Spinal cord (tissue), 10 donors: ENCODE measurements around the gene NTSR2. TPM values are rescaled to one million over a fixed set of nuclear protein-coding genes. Genes with fewer than 3 reads are reported as not detected.
A peak's percentile ranks its signal among the peaks of the same experiment; 100 is the strongest.

Experiments used
- DNase-seq, 6 donors: peaks; one replicate each; pipeline versions ENCODE4 v3.0.0 to v3.0.0-alpha.2; 2013 to 2015; ENCODE audit warnings: low spot score in 6 of 6, low read depth in 4 of 6
- H3K27ac ChIP-seq: one replicate; pipeline ENCODE4 v1.5.1; 2013; ENCODE audit warnings: low read depth, low read length, control low read depth
- H3K27me3 ChIP-seq: one replicate; pipeline ENCODE4 v1.6.1; 2013; ENCODE audit warnings: low read length; ENCODE audit not compliant: control insufficient read depth, insufficient read depth
- H3K36me3 ChIP-seq: one replicate; pipeline ENCODE4 v1.6.1; 2013; ENCODE audit warnings: low read length; ENCODE audit not compliant: control insufficient read depth, insufficient read depth
- H3K4me1 ChIP-seq: one replicate; pipeline ENCODE4 v1.6.1; 2013; ENCODE audit warnings: low read length; ENCODE audit not compliant: control insufficient read depth, insufficient read depth
- H3K4me3 ChIP-seq: one replicate; pipeline ENCODE4 v1.5.1; 2013; ENCODE audit warnings: low read depth, low read length, control low read depth
- H3K9me3 ChIP-seq: one replicate; pipeline ENCODE4 v1.6.1; 2013; ENCODE audit warnings: low read length; ENCODE audit not compliant: control insufficient read depth, insufficient read depth
- WGBS: methylation state at CpG from one replicate; pipeline ENCODE4 v1.1.5; 2013; ENCODE audit warnings: missing lambda C conversion rate; ENCODE audit not compliant: insufficient coverage; 5-methylcytosine and 5-hydroxymethylcytosine counted together
- polyA plus RNA-seq, 2 donors: library from polyadenylated mRNA; unstranded; fragments of 120-200 nt; gene quantifications; one replicate each; pipeline ENCODE4 v1.2.1, GENCODE V29; 2013; ENCODE audit not compliant: insufficient read length in 2 of 2
- total RNA-seq, 2 donors: library from RNA; depleted of rRNA in 1 of 2; stranded (reverse); fragments of 120-200 nt in 1 of 2; fragments of >200 nt in 1 of 2; gene quantifications; one replicate each; pipeline versions ENCODE4 v1.2.3 to v1.2.4, GENCODE V29; 2013 to 2014
- donor health status: healthy.

Gene NTSR2
- total and polyA plus RNA-seq, 4 donors = 0.55 to 3.5 (median 1.9) TPM

DNA sequence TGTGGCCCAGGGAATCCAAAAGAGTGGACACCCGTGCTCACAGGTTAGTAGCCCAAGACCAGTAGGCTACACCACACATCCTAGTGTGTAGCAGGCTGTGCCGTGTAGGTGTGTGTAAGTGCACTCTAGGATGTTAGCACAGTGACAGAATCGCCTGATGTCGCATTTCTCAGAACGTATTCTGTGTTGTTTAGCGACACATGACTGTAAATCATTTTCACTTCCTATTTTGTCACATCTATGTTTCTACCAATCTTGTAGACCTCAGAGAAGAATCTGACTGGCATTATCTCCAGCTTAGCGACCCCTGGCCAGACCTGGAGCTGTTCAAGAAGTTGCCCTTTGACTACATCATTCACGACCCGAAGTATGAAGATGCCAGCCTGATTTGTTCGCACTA, 45.1 kb downstream of the NTSR2 start:
- H3K9me3 ChIP-seq = no peaks in the 10 kb centered on the region
- H3K27me3 ChIP-seq = no peaks in the 10 kb centered on the region
- H3K27ac ChIP-seq = no peak overlapping the region
- H3K36me3 ChIP-seq = peaks cover 23% of the 10 kb centered on the region
- H3K4me1 ChIP-seq = peaks cover 14% of the 10 kb centered on the region
- H3K4me3 ChIP-seq = no peak overlapping the region
- no peak for DNase-seq
- 96% methylated on average over 8 of the region's 10 CpGs for WGBS

DNA sequence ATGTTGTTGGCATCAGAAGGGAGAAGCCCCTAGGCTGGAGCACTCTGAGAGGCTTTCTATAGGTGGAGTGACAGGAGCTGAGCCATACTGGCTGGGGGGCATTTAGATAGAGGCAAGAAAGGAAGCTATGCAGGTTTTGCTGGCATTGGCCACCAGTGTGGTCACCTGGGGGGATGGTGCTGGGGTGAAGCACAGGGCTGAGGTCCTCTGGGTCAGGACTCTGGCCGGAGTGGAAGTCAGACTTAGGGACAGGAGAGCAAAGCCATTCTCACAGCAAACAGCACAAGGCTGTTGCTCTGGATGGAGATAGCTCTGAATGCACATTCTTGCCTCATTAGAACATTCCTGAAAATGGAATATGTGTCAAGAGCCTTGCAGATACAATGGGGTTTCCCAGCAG, 47.4 kb downstream of the NTSR2 start:
- Histone ChIP-seq H3K4me1 (peaks cover 14% of the 10 kb centered on the region), H3K36me3 (peaks cover 20% of the 10 kb centered on the region), H3K9me3 (no peaks in the 10 kb centered on the region), H3K27me3 (no peaks in the 10 kb centered on the region), H3K4me3 (no peak overlapping the region), H3K27ac (no peak overlapping the region)
- DNase-seq = no peak
- no CpG with 5 or more reads among the region's 1 CpG for WGBS

DNA sequence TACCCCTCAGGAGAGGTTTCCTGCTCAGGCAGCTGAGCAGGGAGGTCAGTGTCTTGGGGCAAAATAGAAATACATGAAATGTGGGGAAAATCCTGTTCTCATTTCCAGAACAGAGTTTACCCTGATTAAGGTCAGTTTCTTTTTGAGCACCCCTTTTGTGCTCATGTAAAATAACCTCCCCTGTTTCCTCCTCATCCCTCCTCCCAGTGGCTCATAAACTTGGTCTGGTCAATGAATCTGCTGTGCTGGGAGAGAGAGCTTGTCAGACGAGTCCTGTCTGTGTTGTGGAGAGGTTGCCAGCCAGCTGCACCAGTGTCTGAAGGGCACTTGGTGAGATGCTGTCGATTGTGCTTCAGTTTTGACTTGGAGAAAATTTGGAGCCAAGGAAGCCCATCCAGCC, 48.6 kb downstream of the NTSR2 start:
- H3K36me3 ChIP-seq = peaks cover 24% of the 10 kb centered on the region
- H3K27ac ChIP-seq = no peak overlapping the region
- H3K9me3 ChIP-seq = no peaks in the 10 kb centered on the region
- 57% methylated on average over 2 of the region's 2 CpGs for WGBS
- H3K4me1 ChIP-seq = peaks cover 14% of the 10 kb centered on the region
- peak; percentile 1 to 63 (median 26) for DNase-seq
- H3K27me3 ChIP-seq = no peaks in the 10 kb centered on the region
- no peak overlapping the region for H3K4me3 ChIP-seq

DNA sequence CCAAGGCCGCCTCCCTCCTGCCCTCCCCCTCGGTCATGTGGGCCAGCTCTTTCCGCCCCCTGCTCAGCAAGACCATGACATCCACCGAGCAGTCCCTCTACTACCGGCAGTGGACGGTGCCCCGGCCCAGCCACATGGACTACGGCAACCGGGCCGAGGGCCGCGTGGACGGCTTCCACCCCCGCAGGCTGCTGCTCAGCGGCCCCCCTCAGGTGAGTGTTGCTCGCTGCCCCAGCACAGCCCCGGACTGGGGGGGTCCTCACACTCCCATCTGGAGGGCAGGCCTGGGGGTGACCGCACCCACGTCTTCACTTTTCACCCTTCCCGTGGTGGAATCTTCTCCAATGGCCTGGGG, 51.3 kb downstream of the NTSR2 start:
- no peak overlapping the region for H3K4me3 ChIP-seq
- WGBS = 97% methylated on average over 19 of the region's 20 CpGs
- DNase-seq = no peak
- no peaks in the 10 kb centered on the region for H3K9me3 ChIP-seq
- peaks cover 14% of the 10 kb centered on the region for H3K4me1 ChIP-seq
- no peak overlapping the region for H3K27ac ChIP-seq
- no peaks in the 10 kb centered on the region for H3K27me3 ChIP-seq
- peaks cover 35% of the 10 kb centered on the region for H3K36me3 ChIP-seq

- no peaks in the 10 kb centered on the region for H3K27me3 ChIP-seq
- DNase-seq = no peak
- H3K9me3 ChIP-seq = no peaks in the 10 kb centered on the region
- peaks cover 35% of the 10 kb centered on the region for H3K36me3 ChIP-seq
- no peak overlapping the region for H3K27ac ChIP-seq
- WGBS = 96% methylated on average over 33 of the region's 33 CpGs
- peaks cover 14% of the 10 kb centered on the region for H3K4me1 ChIP-seq
- H3K4me3 ChIP-seq = no peak overlapping the region
Observed at GRCh38 chr2:11617984-11618707, 51.8 kb downstream of the NTSR2 start.

- WGBS = 90% methylated on average over 13 of the region's 14 CpGs
- peaks cover 14% of the 10 kb centered on the region for H3K4me1 ChIP-seq
- no peaks in the 10 kb centered on the region for H3K9me3 ChIP-seq
- H3K27me3 ChIP-seq = no peaks in the 10 kb centered on the region
- DNase-seq = no peak
- no peak overlapping the region for H3K27ac ChIP-seq
- peaks cover 40% of the 10 kb centered on the region for H3K36me3 ChIP-seq
- no peak overlapping the region for H3K4me3 ChIP-seq
Observed at GRCh38 chr2:11617527-11617926, 52.5 kb downstream of the NTSR2 start.

- DNase-seq = no peak
- WGBS = 88% methylated on average over 18 of the region's 19 CpGs
- peaks cover 42% of the 10 kb centered on the region for H3K36me3 ChIP-seq
- H3K4me3 ChIP-seq = no peak overlapping the region
- peaks cover 11% of the 10 kb centered on the region for H3K4me1 ChIP-seq
- H3K9me3 ChIP-seq = no peaks in the 10 kb centered on the region
- no peaks in the 10 kb centered on the region for H3K27me3 ChIP-seq
- no peak overlapping the region for H3K27ac ChIP-seq
Observed at GRCh38 chr2:11616851-11617415, 53.1 kb downstream of the NTSR2 start.

- Histone ChIP-seq H3K27me3 (no peaks in the 10 kb centered on the region), H3K4me3 (no peak overlapping the region), H3K9me3 (no peaks in the 10 kb centered on the region), H3K4me1 (peaks cover 4% of the 10 kb centered on the region), H3K36me3 (peaks cover 49% of the 10 kb centered on the region), H3K27ac (no peak overlapping the region)
- 77% methylated on average over 8 of the region's 14 CpGs for WGBS
- DNase-seq = no peak
Observed at GRCh38 chr2:11616097-11616687, 53.8 kb downstream of the NTSR2 start.

DNA sequence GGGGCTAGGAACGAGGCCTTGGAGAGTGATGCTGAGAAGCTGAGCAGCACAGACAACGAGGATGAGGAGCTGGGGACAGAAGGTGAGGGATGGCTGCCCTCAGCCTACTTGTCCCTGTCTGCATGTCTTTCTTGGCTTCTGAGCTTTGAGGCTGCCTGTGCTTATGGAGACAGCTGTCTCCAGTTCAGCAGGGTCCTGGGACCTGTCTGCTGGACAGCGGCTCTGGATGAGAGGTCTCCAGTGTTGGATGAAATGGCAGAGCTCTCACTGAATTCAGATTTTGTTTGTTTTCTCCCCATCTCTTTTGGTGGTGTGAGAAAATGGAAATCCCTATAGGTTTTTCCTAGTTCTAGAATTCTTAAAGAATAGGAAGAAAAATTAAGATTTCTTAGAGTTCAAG, 54.8 kb downstream of the NTSR2 start:
- 92% methylated on average over 2 of the region's 3 CpGs for WGBS
- H3K36me3 ChIP-seq = peaks cover 58% of the 10 kb centered on the region
- no peak for DNase-seq

DNA sequence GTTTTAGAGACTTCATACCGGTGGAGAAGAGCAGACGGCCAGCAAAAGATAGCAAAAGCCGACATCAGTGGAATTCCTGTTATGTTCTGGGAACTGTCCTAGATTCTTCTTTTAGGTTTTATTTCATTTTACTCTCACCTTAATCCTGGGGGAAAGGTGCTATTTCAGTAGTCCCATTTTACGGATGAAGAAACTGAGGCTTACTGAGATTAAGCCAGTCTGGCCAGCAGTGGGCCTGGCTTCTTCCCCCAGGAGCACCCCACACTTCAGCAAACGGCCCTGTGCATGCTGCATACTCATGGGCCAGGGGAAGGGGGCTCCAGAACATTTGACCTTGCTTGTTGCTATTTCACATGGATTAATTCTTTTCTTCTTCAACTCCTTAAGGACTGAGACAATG, 56.7 kb downstream of the NTSR2 start:
- WGBS = 80% methylated on average over 1 of the region's 5 CpGs
- Histone ChIP-seq H3K27me3 (no peaks in the 10 kb centered on the region), H3K36me3 (peaks cover 54% of the 10 kb centered on the region), H3K9me3 (no peaks in the 10 kb centered on the region), H3K27ac (no peak overlapping the region), H3K4me3 (no peak overlapping the region), H3K4me1 (no peaks in the 10 kb centered on the region)
- no peak for DNase-seq

More for the DNA sequence above, 54.8 kb downstream of the NTSR2 start:
- Histone ChIP-seq H3K27me3 (no peaks in the 10 kb centered on the region), H3K27ac (no peak overlapping the region), H3K4me3 (no peak overlapping the region), H3K9me3 (no peaks in the 10 kb centered on the region), H3K4me1 (no peaks in the 10 kb centered on the region)
